Middle frontal gyrus (tissue), 1 donor: ENCODE measurements around the gene CFAP61.

Experiments used
- DNase-seq: peaks from one replicate; pipeline ENCODE4 v3.0.0-alpha.2; 2015; ENCODE audit warnings: low spot score; ENCODE audit errors: extremely low spot score

The CFAP61 gene

DNA sequence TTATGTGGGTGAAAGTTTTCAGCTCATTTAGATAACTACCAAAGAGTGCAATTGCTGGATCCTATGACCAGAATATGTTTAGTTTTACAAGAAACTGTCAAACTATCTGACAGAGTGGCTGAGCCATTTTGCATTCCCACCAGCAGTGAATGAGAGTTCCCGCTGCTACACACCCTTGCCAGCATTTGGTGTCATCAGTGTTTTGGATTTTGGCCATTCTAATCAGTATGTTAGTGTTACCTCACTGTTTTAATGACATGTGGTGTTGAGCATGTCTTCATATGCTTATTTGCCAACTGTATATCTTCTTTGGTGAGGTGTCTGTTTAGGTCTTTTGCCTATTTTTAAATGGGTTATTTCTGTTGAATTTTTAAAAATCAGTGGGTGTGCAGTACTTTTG, 120.9 kb downstream of the CFAP61 start:
- DNase-seq = no peak

DNA sequence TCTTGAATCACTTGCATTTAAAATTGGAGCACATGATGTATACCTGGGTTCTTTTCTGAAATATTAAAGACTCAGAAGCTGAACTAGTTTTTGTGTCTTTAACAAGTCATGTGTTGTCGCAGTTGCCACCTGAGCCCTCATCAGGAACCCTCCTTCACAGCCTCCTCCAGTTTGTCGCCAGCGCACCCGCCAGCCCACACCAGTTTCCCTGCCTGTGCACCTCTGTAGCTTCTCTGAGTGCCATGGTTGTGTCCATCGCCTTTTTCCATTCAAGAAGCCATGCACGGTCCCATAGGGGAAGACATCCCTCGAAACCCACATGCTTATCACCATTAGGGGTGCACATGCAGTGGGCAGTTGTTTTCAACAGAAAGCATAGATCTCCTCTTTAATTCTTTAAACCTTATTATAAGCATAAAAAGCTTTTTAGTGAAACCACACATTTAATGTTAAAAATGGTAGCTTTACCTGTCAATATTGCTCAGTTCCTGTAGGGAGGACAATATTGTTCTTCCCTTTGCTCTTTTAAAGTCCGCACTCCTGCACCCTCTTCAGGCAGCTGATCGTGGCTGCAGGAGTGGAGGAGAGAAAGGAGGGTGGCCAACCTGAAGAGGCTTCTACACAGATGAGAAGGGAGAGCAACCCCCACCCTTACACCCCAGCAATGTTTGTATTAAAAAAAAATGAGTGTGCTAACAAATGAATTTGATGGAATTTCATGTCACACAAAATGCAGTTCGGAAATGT, 121.9 kb downstream of the CFAP61 start:
- no peak for DNase-seq

DNA sequence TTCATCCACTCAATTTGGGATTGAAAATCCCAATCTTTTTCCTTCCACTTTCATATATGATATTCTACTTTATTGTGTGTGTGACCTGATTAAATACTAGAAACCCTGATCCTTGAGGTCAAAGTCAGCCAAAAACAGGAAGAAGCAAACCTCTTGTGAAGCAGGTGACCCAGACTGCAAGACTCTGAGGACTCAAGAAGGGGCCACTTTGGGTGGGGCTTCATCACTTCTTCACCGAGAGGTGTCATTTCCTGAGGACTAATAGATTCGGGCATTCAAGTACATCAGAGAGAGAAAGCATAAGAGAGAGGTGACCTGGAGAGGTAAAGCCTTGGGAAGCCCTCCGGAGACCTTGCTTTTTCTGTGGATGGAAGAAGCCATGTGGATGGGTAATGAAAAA, 129.0 kb downstream of the CFAP61 start:
- no peak for DNase-seq

DNA sequence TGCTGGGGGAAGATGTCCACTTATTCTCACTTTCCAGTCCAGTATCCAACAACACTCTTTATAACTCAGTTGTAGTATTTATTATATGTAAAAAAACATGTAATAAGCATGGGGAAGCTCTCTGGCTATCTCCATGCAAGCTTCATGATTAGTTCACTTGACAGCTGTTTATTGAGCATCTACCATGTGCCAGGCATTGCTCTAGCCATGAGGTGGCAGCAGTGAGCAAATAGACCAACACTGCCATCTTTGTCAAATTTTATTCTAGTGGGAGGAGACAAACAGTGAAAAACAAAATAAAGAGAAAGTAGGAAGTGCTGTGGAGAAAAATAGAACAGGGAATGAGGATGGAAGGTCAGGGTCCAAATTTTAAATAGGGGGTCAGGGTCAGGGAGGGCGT, 131.8 kb downstream of the CFAP61 start:
- DNase-seq = no peak

DNA sequence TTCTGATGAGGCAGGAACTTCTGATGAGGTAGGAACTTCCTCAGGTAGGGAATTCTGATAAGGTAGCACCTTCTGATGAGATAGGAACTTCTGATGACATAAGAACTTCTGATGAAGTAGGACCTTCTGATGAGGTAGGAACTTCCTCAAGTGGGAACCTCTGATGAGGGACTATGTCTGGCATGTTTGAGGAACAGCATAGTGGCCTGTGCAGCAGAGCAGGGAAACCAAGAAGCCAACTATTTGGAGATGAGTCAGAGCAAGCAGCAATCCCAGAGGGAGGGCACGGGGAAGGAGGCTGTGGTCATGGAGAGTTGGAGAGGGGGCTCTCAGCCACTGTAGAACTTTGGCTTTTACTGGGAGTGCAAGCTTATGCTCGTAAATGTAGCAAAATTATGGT, 132.4 kb downstream of the CFAP61 start:
- no peak for DNase-seq

DNA sequence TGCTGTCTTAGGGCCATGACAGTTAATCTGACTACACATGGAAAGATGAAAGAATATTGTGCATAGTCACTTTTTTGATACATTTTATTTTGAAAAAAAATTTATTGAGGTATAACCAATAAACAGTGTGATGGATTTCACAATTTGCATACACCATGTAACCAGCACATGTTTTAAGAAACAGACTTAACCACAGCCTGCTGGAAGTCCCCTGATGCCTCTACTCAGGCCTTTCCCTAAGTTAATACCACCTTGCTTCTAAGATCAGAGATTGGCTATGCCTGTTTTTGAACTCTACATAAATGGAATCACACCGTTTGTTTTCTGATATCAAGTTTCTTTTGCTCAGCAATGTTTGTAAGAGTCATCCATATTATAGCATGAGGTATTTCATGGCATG, 136.3 kb downstream of the CFAP61 start:
- no peak for DNase-seq

DNA sequence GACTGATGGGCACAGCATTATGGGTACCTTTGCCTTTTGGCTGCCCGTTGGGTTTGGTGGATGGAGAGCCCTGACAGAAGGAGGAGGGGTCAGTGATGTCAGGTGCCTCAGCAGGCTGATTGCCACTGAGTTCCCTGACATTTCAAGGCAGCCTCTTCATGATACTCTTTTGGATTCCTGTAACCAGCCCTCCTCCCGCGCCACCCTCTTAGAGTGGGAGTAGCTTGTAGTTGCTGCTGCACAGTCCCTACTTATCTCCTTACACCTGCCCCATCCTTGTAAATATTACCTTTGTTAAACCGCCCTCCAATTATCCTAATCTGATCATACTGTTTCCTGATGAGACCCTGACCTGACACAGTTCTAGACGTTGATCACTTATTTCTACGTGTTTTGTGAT, 140.0 kb downstream of the CFAP61 start:
- DNase-seq = no peak

DNA sequence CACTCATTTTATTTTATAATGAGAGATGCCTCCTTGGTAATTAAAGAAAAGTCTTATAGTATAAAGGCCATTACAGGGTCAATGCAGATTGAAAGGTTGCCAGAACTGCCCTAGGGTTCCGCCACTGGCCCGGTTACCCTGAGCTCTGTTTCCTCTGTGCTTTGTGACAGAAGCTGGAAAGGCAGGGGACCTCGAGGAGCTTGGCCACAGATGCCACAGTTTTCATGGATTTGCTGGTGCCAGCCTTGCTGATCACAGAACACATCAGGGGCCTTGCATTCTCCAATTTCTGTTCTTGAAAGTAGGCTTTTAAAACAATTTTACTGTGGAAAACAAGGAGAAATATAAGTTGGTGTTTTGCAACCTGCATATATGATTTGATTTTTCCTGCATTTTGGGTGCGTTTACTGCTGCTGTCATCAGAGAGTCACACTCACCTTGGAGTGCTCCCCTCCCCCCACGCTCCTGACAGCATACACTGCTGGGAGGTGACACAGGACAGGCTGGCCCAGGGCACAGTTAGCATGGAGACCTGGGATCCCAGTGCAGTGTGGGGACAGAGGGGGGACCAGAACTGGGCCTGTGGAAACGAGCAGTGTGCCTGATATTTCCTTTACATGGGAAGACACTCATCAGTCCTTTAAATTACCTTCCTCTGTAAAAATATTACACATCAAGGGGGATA, 142.8 kb downstream of the CFAP61 start:
- DNase-seq = no peak

DNA sequence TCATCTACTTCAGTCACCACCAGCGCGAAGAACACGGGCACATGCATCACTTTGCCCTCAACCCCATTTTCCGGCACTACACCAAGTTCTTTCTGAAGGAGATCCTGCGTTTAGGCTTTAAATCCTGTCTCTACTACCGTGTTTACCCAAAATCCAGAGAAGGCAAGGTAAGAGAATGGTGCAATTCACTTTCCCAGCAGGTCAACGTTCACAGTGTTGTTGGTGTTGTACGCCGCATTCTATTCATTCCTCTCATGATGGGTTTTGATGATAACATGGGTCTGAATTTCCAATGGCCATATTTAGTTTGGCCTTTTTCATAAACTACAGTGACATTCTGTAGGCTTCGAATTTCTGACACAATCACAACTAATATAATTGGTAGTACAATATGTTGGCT, 144.3 kb downstream of the CFAP61 start:
- no peak for DNase-seq

DNA sequence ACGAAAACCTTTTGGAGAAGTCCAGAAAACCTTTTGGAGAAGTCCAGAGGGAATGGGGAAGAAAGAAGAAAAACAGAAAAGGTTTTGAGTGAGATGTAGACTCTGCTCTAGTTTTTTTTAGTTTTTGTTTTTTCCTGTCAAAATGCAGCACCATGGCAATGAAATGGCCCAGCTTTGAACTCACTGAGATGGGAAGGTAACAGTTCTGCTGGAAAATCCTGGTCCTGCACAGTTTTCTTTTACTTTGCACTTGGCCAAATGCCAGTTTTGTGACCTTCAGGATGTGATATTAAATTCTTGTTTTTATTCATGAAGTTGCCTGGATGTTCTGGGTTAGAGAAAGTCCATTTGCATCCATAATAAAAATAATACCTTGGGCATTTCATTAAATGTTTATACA, 145.7 kb downstream of the CFAP61 start:
- DNase-seq = no peak

DNA sequence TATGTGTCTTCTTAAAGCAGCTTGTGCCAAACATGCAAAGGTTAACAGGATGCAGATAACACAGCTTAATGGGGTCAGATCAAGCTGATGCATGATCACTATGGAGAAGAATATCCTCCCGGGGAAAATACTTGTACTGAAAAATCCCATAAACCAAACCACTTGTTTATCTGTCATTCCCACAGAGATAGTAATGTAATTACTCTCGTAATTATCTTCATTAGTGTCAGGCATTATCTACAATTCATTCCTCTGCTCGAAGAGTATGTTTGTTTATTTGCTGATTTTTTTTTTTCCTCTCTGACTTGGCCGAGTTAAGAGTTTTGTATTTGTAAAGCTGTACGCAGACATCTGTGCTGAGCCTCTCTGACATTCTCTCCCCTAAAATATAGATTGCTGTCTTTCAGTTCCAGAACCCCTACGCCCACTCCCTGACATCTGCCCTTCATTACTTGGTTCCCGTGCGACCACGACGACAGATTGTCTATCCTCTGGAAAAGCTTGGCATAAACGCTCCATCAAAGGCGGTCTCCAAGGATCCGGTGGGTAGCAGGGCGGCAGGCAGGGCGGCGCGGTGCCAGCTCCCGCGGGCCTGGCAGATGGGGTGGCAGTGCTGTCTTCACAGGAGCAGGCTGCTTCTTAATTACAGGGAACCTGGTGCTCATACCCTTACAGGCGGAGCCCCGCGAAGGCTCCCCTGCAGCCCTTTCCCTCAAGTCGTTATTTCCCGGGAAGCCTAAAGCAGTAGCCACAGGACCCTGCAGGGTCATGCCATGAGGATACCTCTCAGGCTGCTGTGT, 147.2 kb downstream of the CFAP61 start:
- no peak for DNase-seq

DNA sequence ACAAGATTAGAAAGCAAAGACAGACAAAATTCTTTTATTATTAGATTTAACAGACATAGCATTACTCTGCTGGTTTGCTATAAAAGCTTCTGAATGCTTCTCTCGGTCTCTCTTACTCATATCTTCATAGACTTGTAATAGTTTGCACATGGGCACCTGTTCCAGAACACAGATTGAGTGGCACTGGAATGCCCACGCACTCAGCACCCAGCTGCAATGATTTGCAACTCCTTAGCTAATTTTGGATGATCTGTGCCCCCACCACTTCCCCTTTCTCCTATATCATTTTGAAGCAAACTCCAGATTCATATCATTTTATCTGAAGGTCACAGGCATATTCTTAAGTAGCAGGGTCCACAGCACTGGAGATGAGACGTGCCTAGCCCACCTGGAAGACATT, 148.8 kb downstream of the CFAP61 start:
- DNase-seq = no peak

DNA sequence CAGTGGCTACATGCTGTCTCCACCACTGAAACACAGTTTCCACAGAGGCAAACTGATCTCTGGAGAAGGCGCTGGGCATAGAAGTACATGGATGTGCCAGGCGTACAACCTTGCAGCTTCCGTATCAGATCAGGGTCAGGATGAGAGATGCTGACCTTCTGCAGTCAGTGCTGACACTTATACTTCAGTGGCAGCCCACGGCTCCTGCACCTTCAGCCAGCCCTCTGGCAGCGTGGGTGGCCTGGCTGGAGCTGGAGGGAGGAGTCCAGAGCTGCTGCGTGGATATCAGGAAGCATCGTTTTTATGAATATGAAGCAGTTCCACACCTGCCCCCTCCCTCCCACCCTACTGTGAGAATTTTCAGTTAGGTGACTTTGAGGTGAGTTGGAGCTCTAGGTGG, 149.3 kb downstream of the CFAP61 start:
- no peak for DNase-seq

DNA sequence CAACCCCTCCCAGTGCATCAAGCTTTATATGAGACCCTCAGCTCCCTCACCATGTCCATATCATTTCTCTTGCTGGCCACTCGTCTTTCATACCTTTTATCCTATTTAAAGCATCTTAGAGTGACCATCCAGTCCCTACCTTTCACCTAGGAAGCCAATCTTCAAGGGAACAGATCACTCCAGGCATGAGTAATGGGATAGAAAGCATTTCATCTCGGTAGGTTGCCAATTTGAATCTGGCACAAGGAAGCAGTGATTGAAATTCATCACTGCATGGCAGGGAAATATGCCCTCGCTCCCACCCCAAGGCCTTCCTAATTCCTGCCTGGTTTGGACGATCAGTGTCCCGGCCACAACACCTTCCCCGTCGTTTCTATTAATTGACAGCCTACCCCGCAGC, 150.4 kb downstream of the CFAP61 start:
- no peak for DNase-seq

DNA sequence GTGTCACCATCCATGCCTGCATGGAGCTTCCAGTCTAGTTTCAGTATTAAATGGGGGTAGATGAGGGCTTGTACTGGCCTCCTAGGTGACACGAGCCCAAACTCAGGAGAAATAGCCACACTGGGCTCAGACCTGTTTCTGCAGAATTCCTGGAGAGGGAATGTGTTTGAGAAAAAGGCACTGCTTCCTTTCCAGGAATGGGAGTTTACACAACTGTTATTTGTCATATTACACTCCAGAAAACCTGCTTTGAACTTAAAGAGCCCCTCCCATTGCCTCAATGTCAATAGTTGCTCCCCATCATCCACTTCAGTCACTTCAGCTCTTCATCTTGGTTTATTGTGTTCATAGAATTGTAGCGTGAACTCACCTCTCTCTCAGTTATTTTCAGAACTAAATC, 151.5 kb downstream of the CFAP61 start:
- no peak for DNase-seq

DNA sequence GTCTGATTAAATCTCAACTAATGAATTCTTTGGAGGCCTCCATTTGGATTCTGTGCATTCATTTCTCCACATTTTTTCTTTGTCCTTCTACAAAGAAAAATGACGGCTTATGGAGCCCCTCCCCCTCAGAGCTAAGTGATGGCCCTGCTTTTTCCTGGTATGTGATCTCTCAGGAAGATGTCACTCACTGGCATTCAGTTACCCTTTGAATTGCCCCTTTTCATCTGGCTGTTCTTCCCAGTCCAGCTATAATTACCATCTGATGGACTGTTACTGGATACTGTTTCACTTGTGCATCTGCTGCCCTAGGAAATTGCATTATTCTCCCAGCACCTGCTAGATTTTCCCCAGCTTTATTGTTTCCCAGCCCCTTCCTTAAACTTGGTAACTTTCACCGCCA, 151.9 kb downstream of the CFAP61 start:
- DNase-seq = no peak

DNA sequence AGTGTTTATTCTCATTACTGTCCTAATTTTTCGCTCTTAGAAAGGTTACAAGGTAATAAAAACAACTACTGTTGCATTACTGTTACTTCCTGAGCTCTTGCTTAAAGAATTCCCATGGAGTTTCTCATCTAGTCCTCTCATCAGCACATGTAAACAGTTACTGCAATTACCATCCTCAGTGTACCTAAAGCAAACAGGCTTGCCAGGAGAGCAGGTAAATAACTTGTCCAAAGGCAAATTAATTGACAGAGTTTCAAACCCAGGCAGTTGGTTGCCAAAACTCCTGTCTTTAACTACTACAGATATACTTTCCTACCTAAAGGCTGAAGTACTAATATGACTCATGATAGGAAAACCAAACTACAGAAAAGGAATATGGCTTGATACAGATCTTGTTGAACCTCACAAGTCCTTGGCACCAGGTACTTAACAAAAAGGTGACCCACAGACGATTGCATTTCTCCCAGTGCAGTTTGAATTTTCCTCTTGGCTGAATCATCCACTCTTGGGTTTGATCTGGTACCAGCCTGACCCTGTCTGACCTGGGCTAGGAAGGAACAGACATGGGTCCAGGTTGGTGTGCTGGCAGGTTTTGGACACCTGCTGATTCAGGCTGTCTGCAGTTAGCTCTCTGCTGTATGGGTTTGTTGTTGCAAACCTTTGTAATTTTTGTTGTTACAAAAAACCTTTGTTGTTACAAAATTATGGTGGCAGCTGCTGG, 153.0 kb downstream of the CFAP61 start:
- no peak for DNase-seq

DNA sequence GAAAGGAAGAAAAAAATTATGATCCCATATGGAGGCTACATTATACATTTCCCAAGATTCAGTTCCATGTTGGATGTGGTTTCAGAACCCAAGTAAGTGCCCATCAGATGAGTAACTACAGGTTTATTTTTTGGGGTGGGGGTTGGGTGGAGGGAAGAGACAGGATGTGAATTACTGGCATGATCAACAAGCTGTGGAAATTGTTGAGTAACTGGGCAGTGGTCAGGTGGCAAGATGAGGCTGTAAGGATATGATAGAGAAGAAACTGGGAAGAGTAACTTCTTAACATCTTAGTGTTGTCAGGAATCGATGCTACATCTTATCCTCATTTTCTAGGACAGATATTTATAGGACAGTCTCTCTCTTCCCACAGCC, 153.5 kb downstream of the CFAP61 start:
- no peak for DNase-seq

DNA sequence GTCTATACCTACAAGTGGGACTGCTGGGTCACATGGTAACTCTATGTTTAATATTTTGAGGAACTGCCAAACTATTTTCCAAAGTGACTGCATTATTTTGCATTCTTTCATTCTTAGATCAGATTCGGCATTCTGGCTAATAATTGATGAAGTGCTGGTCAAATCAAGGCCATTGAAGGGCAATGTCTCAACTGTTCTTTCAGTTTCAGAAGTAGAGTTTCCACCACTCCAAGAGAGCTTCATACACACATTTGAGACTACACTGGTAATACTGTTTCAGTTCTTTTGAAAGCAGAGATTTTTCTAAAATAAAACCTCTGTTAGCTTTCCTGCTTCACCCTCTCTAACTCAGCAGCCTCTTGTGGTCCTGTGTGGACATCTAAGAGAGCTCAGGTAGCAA, 154.5 kb downstream of the CFAP61 start:
- DNase-seq = no peak

DNA sequence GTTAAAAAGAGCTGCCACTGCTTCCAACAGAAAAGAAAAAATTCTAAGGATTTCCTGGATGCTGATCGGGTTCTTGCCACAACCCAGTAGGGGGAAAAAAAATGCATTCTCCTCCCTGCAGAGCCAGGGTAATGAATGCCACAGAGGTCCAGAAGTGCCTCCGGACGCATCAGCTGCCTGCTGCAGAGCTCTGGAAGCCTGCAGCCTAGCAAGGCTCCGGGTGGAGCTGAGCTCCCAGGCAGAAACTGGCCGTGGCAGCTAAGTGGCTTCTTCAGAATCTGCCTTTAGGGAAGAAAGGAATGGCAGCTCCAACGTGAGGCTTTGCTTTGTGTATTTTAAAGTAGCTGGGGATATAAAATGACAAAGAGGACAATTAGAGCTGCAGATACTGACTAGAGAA, 155.0 kb downstream of the CFAP61 start:
- no peak for DNase-seq

DNA sequence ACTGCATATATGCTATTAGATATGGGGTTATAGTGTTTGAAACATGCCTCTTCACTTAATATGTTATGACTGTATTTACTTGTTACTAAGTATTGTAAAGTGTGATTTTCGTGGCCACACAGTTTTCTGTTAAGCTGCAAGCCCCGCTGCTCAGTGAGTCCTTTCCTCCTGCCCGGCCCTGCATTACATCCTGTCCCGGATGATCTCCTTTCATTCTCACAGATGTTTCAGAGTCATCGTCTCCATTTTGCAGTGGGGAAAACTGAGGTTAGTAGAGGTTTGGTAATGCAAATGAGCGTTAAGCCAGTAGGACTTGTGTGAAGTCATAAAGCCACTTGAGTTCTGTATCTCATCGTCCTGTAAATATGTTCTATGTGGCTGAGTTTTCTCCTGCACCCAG, 155.5 kb downstream of the CFAP61 start:
- DNase-seq = no peak

DNA sequence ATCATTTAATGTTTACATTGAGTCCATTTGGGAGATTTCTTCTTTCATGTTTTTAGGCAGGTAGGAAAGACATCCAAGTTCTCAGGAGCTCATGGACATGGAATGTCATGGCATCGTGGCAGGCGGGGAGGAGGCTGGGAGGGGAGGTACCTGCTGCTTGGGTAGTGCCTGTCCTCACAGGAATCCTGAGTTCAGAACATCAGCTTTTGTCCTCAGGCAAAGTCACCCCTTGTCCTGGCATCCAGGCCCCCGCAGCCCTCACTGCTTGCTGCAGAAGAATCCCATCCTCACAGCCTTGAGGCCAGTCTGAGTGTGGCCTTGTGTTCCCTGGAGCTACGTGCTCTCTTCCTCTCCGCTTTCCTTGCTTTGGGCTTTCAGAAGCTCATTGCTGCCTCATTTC, 157.4 kb downstream of the CFAP61 start:
- DNase-seq = no peak
